ENCODE data around the gene RAB5B. TPM values are rescaled to one million over a fixed set of nuclear protein-coding genes. Genes with fewer than 3 reads are reported as not detected.
"Not testable (repeated sequence)": the region's sequence is repeated elsewhere in the genome, so short reads cannot be mapped to it uniquely, and the experiment has no call there.

The RAB5B gene
- polyA plus RNA-seq, 3 donors, result 44.0 to 63.0 (median 48.5) TPM

DNA sequence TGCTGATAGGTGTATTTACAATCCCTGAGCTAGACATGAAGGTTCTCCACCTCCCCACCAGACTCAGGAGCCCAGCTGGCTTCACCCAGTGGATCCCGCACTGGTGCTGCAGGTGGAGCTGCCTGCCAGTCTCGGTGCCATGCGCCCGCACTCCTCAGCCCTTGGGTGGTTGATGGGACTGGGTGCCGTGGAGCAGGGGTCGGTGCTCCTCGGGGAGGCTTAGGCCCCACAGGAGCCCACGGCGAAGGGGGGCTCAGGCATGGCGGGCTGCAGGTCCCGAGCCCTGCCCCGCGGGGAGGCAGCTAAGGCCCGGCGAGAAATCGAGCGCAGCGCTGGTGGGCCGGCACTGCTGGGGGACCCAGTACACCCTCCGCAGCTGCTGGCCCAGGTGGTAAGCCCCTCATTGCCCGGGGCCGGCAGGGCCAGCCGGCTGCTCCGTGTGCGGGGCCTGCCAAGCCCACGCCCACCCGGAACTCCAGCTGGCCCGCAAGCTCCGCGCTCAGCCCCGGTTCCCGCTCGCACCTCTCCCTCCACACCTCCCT is 26.2 kb downstream of the RAB5B start:
- intact Hi-C loops (cut with micrococcal nuclease), result loop anchor here (5.0 to 10.0 kb wide), 2 partner anchors 42 to 105 kb away; partner anchors contain the start of genes PA2G4 (in 1 of the 2) and RPS26 (in 1 of the 2)
- H4K20me1 ChIP-seq (ENCODE audit: insufficient read depth, low read length); DNase-seq; H3K27ac Mint-ChIP-seq; H3K27me3 ChIP-seq (ENCODE audit: control insufficient read depth in 2 of 2, insufficient read depth in 2 of 2, low read length in 2 of 2); H3K27me3 Mint-ChIP-seq (ENCODE audit: low read depth in 3 of 3); H3K79me2 ChIP-seq (ENCODE audit: insufficient read depth, low read length); H2AFZ ChIP-seq (ENCODE audit: insufficient read depth, low read depth, low read length, poor library complexity, severe bottlenecking); H3K4me2 ChIP-seq (replicated peaks; ENCODE audit: extremely low read depth, low read length, poor library complexity, severe bottlenecking); H3K9me3 ChIP-seq (replicated peaks in 1 of 2; ENCODE audit: control insufficient read depth in 1 of 2, insufficient read depth in 1 of 2, low read length in 2 of 2); H3K27ac ChIP-seq (ENCODE audit: low read depth in 1 of 2, low read length in 2 of 2); H3K4me3 Mint-ChIP-seq; H3K9me3 Mint-ChIP-seq; H3K4me3 ChIP-seq (replicated peaks in 1 of 3; ENCODE audit: low read depth in 2 of 3, low read length in 3 of 3); H3K9ac ChIP-seq (ENCODE audit: insufficient read depth, low read length, poor library complexity, severe bottlenecking): not testable (repeated sequence)
- Mint-ChIP-seq H3K36me3 (peaks cover 34 to 53% of the 10 kb centered on the region in 2 donors), H3K4me1 (peaks cover 32% of the 10 kb centered on the region)
- over 99% methylated on average over 17 of the region's 33 CpGs for WGBS (ENCODE audit: insufficient coverage)
- H3K36me3 ChIP-seq (replicated peaks in 1 of 2; ENCODE audit: control insufficient read depth in 1 of 2, insufficient read depth in 2 of 2, low read length in 2 of 2), result peaks cover 17 to 31% of the 10 kb centered on the region in 2 donors
- peaks cover 14 to 19% of the 10 kb centered on the region in 2 donors for H3K4me1 ChIP-seq (ENCODE audit: control insufficient read depth in 1 of 2, insufficient read depth in 2 of 2, low read length in 2 of 2)

- Mint-ChIP-seq H3K27ac (peak overlapping the region in 1 of 7 donors; percentile 21), H3K4me3 (no peak overlapping the region), H3K36me3 (peaks cover 31 to 52% of the 10 kb centered on the region in 2 donors), H3K9me3 (no peaks in the 10 kb centered on the region), H3K4me1 (peaks cover 34% of the 10 kb centered on the region), H3K27me3 (ENCODE audit: low read depth in 3 of 3) (no peaks in the 10 kb centered on the region)
- no peak for DNase-seq
- Histone ChIP-seq H4K20me1 (ENCODE audit: insufficient read depth, low read length) (no peaks in the 10 kb centered on the region), H3K4me3 (replicated peaks in 1 of 3; ENCODE audit: low read depth in 2 of 3, low read length in 3 of 3) (no peak overlapping the region), H3K4me2 (replicated peaks; ENCODE audit: extremely low read depth, low read length, poor library complexity, severe bottlenecking) (no peak overlapping the region), H3K27me3 (ENCODE audit: control insufficient read depth in 2 of 2, insufficient read depth in 2 of 2, low read length in 2 of 2) (no peaks in the 10 kb centered on the region), H3K36me3 (replicated peaks in 1 of 2; ENCODE audit: control insufficient read depth in 1 of 2, insufficient read depth in 2 of 2, low read length in 2 of 2) (peaks cover 17 to 26% of the 10 kb centered on the region in 2 donors), H3K9ac (ENCODE audit: insufficient read depth, low read length, poor library complexity, severe bottlenecking) (no peak overlapping the region), H3K9me3 (replicated peaks in 1 of 2; ENCODE audit: control insufficient read depth in 1 of 2, insufficient read depth in 1 of 2, low read length in 2 of 2) (no peaks in the 10 kb centered on the region), H3K79me2 (ENCODE audit: insufficient read depth, low read length) (peaks cover 6% of the 10 kb centered on the region), H3K4me1 (ENCODE audit: control insufficient read depth in 1 of 2, insufficient read depth in 2 of 2, low read length in 2 of 2) (peaks cover 10 to 12% of the 10 kb centered on the region in 2 donors), H3K27ac (ENCODE audit: low read depth in 1 of 2, low read length in 2 of 2) (no peak overlapping the region), H2AFZ (ENCODE audit: insufficient read depth, low read depth, low read length, poor library complexity, severe bottlenecking) (no peak overlapping the region)
- WGBS (ENCODE audit: insufficient coverage), result 65% methylated on average over 3 of the region's 7 CpGs
- intact Hi-C loops (cut with micrococcal nuclease), result no loop called here
- no peak for TF ChIP-seq CTCF (IDR thresholded peaks at IDR 0.05)
Observed at GRCh38 chr12:56001487-56002100, 27.7 kb downstream of the RAB5B start.

DNA sequence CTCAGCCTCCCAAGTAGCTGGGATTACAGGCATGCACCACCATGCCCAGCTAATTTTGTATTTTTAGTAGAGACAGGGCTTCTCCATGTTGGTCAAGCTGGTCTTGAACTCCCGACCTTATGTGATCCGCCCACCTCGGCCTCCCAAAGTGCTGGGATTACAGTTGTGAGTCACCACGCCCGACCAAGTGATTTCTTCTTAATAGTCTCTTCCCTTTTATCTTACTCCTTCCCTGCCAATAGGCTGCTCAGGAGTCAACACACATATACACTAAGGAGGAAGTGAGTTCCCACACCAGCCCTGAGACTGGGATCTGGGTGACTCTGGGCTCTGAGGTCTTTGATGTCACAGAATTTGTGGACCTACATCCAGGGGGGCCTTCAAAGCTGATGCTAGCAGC is 29.5 kb downstream of the RAB5B start:
- peak; percentile 21 to 52 (median 26) for DNase-seq
- H3K9ac ChIP-seq (ENCODE audit: insufficient read depth, low read length, poor library complexity, severe bottlenecking); H3K4me2 ChIP-seq (replicated peaks; ENCODE audit: extremely low read depth, low read length, poor library complexity, severe bottlenecking); H3K4me3 Mint-ChIP-seq; H3K9me3 Mint-ChIP-seq; H2AFZ ChIP-seq (ENCODE audit: insufficient read depth, low read depth, low read length, poor library complexity, severe bottlenecking); H3K4me3 ChIP-seq (replicated peaks in 1 of 3; ENCODE audit: low read depth in 2 of 3, low read length in 3 of 3); H3K27me3 ChIP-seq (ENCODE audit: control insufficient read depth in 2 of 2, insufficient read depth in 2 of 2, low read length in 2 of 2); H4K20me1 ChIP-seq (ENCODE audit: insufficient read depth, low read length); H3K9me3 ChIP-seq (replicated peaks in 1 of 2; ENCODE audit: control insufficient read depth in 1 of 2, insufficient read depth in 1 of 2, low read length in 2 of 2); H3K27me3 Mint-ChIP-seq (ENCODE audit: low read depth in 3 of 3); H3K27ac ChIP-seq (ENCODE audit: low read depth in 1 of 2, low read length in 2 of 2); H3K79me2 ChIP-seq (ENCODE audit: insufficient read depth, low read length); intact Hi-C loops (cut with micrococcal nuclease): not testable (repeated sequence)
- H3K36me3 Mint-ChIP-seq, result peaks cover 31 to 52% of the 10 kb centered on the region in 2 donors
- peak overlapping the region; percentile 15 to 82 (median 46) for H3K27ac Mint-ChIP-seq
- peaks cover 5 to 12% of the 10 kb centered on the region in 2 donors for H3K4me1 ChIP-seq (ENCODE audit: control insufficient read depth in 1 of 2, insufficient read depth in 2 of 2, low read length in 2 of 2)
- 74% methylated on average over 3 of the region's 5 CpGs for WGBS (ENCODE audit: insufficient coverage)
- peaks cover 17 to 26% of the 10 kb centered on the region in 2 donors for H3K36me3 ChIP-seq (replicated peaks in 1 of 2; ENCODE audit: control insufficient read depth in 1 of 2, insufficient read depth in 2 of 2, low read length in 2 of 2)
- H3K4me1 Mint-ChIP-seq, result peaks cover 31% of the 10 kb centered on the region
